Stimulated activated CD8-positive, alpha-beta memory T cell treated with anti-CD3 and anti-CD28 coated beads, Interleukin-15, amount 100 ng/mL, for 24 hours (primary cell): ENCODE data around the gene TCF7L2.
"Not testable (repeated sequence)": the region's sequence is repeated elsewhere in the genome, so short reads cannot be mapped to it uniquely, and the experiment has no call there.

Experiments used
- DNase-seq: peaks from one replicate; pipeline ENCODE4 v3.0.0-alpha.2; 2020; ENCODE audit warnings: low read depth

The TCF7L2 gene

DNA sequence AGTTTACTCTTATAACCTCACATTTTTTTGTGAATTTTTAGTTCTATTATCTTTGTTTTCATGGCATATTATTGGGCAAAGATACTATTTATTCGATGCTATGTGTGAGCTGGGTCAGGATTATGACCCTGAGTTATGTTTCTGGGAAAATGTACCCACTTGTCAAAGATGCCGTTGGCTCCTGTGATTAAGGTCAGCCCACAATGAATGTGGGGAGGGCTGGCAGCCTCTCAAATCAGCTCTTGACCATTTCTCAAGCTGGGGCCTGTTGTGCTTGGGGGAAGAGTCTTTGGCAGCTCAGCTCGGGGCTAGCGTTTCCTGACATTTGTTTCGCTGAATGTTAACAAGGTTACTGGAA lies 97.5 kb downstream of the TCF7L2 start:
- no peak for DNase-seq

DNA sequence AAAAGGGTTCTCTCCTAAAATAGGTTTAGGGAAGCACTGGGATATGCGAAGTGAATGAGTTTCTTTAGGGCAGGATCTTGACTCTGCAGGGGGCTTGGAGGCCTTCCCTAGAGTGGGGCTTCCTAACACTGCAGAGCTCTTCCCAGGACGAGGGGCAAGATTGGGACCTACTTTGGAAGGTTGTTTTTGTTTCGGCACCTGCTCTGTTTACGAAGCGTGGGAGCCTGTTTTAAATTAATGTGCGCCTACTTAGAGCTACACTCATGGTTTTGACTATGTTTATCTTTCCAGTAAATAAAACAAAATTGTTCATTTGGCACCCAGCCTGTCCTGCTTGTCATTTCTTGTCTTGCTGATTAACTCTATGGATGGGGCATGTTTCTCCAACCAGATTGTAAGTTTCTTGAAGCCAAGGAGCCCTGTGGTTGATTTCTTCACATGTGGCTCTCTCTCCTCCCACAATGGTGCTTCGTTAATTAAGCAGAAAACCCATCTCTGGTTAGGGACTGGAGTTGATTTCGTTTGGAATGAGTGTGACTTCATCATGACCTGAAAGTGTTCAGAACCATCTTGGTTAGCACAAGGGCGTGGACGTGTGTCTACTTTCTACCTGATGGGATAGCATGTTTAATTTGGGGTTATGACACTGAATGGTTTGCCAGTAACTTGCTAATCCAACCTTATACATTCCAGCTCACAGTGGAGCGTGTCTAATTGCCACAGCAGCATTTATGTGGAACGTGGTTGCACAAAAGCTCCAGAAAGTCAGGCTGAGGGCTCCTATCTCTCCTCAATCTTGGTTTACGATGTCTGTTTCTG lies 98.1 kb downstream of the TCF7L2 start:
- DNase-seq: no peak

DNA sequence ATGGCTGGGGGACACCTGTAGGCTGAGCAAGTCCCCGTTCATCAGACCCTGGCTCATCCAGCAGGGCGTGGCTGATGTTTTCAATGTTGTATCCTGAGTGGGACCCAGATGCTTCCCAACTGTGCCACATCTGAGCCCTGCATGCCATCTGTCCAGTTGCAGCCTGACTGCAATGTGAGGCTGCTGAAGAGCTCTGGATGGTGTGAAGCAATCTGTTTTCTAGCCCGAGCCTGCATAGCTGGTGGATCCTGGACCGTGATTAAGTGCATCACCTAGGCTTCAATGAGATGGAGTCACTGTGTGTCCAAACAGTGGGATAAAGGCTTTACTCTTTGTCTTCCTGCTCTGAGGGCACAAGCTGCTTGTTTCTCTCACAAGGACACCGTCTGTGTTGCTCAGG lies 99.8 kb downstream of the TCF7L2 start:
- no peak for DNase-seq

DNA sequence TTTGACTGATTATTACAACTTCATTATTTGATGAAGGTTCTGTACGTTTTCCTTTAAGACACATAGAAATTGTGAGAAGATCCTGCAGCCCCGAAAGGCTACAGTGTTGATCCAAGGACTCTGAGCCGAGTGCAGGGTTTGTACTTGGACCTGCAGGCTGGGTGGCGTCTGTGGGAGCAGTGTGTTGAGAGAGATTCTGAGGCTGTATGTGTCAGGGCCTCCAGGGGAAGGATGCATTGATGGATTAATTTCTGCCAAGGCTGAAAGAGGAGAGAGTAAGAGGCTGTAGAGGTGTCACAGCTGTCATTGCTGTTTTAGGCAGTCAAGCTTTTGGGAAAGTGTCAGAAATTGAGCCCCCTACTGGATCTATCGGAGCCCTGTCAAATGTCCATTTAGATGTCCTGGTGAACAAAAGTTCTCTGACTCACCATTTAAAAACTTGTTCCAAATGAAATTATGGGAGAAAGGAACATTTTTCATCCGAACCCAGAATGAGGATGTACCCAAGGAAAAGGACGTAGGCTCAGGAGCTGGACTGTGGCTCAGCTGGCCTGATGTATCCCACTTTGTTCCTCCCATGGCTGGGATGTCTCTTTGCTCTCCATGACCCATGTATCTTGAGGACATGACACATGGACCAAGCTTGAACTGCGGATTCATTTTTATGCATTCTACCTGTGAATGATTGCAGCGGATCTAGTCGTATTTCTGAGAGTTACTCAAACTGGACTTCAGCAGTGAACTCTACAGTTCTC lies 102.2 kb downstream of the TCF7L2 start:
- DNase-seq: no peak

GRCh38 chr10:113053091-113053490 lies 103.0 kb downstream of the TCF7L2 start:
- DNase-seq: no peak

DNA sequence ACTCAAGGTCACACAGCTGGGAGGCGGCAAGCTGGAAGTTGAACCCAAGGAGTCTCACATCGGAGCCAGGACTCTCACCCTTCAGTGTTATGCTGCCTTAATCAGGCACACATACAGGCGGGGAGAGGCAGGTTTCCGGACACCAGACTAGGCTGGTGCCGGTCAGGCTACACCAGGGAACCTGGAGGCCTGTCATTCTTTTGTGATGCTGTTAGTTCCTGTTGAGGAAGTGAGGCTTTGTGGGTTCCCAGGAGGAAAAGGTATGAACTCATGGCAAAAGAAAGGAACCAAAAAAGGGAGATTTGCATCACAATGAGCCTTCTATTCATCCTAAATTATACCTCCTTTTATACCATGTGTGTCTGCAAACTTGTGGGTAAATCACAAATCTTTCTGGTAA lies 103.8 kb downstream of the TCF7L2 start:
- no peak for DNase-seq

- DNase-seq: no peak
Measured at GRCh38 chr10:113055458-113055857, 105.4 kb downstream of the TCF7L2 start.

DNA sequence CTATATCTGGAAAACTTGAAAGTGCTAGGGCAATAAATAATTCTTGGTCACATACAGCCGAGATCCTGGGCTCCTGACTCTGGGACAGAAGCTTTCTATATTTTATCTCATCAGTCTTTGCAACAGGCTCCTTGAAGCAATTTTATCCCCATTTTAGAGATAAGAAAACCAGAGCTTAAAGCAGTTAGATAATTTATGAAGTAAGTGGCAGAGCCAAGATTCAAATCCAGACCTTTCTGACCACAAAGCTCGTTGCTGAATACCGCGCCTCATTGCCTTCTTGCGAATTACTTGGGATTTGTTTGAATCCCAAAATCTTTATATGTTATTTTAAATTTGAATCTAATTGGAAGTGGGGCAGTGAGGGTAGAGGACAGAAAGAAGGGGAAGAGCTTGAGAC lies 106.0 kb downstream of the TCF7L2 start:
- no peak for DNase-seq

GRCh38 chr10:113056441-113057021 lies 106.5 kb downstream of the TCF7L2 start:
- no peak for DNase-seq

- no peak for DNase-seq
Measured at GRCh38 chr10:113057948-113058522, 108.0 kb downstream of the TCF7L2 start.

DNA sequence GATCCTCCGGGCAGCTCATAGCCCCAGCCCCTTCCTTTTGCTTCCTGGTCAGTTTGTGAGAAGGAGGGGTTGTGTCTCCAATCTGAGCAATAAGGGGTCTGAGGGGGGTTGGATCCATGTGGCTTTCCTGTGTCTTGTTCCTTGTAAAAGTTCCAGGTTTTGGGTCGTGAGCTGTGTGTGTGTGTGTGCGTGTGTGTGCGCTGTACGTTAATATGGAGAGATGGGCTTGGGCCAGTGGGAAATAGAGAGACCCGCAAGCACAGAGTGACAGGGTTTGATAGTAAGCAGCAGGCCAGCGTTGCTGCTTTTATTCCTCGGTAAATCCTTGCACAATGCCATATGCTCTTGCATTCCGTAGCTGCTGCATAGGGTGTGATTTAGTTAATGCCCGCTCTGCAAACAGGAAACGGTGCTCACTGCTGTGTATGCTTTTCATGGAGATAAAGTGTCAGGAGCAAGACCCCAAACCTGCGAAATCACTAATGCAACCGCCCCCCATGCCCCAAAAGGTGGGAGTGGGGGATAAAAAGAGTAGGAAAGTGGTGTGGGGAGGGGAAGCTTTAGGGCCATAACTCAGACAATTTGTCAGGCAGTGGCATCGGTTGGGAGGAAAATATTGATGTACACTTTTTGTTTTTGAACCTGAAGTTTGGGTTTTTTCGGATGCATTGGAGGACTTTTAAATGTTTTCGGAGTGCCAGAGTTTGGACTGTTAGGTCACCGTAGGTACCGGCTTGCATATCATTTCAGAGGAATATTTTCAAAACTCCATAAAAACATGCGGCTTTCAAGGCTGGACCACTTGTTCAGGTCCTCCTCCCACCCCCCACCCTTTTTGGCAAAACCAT lies 108.7 kb downstream of the TCF7L2 start:
- DNase-seq: no peak

- DNase-seq: no peak
Measured at GRCh38 chr10:113059371-113059780, 109.3 kb downstream of the TCF7L2 start.

- DNase-seq: no peak
Measured at GRCh38 chr10:113060201-113061053, 110.4 kb downstream of the TCF7L2 start.

DNA sequence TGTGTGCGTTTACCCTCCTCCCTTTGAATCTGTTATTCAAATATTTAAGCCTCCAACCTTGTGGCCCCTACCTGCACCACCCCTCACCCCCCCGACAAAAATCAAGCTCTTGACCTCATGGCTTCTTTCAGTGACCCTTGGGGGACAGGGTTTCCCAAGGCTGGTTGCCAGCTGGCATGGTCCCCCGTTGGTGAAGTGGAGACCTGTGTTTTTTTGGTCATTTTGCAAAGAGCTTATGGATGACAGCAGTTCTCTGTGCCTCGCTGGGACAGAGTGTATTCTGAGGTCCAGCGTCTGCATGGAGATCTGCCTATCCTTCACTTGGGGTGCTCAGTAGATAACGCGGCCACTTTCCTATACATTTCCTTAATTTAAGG lies 111.0 kb downstream of the TCF7L2 start:
- no peak for DNase-seq

DNA sequence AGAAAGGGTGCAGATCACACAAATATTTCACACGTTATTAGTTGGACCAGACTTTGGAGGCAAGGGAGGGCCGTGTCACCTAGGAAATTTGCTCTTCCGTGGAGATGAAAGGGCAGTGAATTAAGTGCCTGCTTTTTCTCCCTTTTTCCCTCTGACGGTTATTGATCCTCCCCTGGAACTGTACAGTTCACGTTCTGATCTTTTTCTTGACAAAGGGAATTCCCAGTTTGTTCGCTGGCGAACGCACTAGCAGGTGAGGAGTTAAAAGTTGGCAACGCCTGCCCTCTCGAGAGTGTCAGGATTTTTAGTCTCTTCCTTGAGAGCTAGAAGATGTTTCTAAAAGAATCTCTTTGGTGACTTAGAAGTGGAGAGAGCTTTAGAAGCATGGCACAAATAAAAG lies 111.5 kb downstream of the TCF7L2 start:
- no peak for DNase-seq

GRCh38 chr10:113063043-113063967 lies 113.3 kb downstream of the TCF7L2 start:
- no peak for DNase-seq

DNA sequence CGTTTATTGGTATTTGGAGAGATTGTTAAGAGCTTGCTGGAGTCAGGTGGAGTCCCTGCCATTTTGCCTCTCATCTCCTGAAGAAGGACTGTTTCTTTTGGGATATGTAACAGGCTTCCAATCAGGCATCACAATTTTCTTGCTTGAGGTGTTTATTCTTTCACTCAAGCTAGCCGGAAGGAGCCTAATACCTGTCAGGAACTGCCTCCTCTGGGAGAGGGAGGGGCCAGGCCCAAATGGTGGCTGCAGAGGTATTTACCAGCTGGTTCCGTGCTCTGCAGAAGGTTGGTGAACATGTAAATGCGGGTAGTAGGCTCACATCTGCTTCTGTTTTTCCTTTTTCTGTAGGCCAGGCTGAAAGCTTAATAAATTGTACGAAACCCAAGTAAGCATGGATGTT lies 114.0 kb downstream of the TCF7L2 start:
- DNase-seq: no peak

- not testable (repeated sequence) for DNase-seq
Measured at GRCh38 chr10:113066120-113066519, 116.1 kb downstream of the TCF7L2 start.

GRCh38 chr10:113066561-113067312 lies 116.7 kb downstream of the TCF7L2 start:
- no peak for DNase-seq
